Mesenchymal stem cell (in vitro differentiated cells and primary cell): ENCODE data around the gene ABHD3.
A peak's percentile ranks its signal among the peaks of the same experiment; 100 is the strongest.

Source experiments
- DNase-seq: peaks from one replicate; pipeline ENCODE4 v3.0.0-alpha.2; 2013
- H2AFZ ChIP-seq: one replicate; pipeline ENCODE4 v1.6.1; 2013; ENCODE audit warnings: low read depth, mild to moderate bottlenecking, control low read depth, inconsistent platforms, low read length, moderate library complexity
- H2AK5ac ChIP-seq: 2 replicates; pipeline ENCODE4 v1.6.1; 2013; ENCODE audit warnings: low read length, moderate library complexity, mild to moderate bottlenecking, inconsistent platforms; ENCODE audit not compliant: severe bottlenecking
- H2BK120ac ChIP-seq: one replicate; pipeline ENCODE4 v1.6.1; 2013; ENCODE audit warnings: low read depth, mild to moderate bottlenecking, inconsistent platforms, low read length, moderate library complexity
- H2BK12ac ChIP-seq, 2 experiments: one replicate each; pipeline ENCODE4 v1.6.1; 2013; ENCODE audit warnings: inconsistent platforms in 2 of 2, low read length in 2 of 2, mild to moderate bottlenecking in 2 of 2, moderate library complexity in 2 of 2, control low read depth in 1 of 2
- H2BK15ac ChIP-seq: one replicate; pipeline ENCODE4 v1.6.1; 2013; ENCODE audit warnings: mild to moderate bottlenecking, low read depth, inconsistent platforms; ENCODE audit not compliant: poor library complexity, severe bottlenecking
- H2BK5ac ChIP-seq: 2 replicates; pipeline ENCODE4 v1.6.1; 2013; ENCODE audit warnings: low read depth, mild to moderate bottlenecking, low read length, control low read depth, inconsistent platforms; ENCODE audit not compliant: poor library complexity, severe bottlenecking
- H3K14ac ChIP-seq, 2 experiments: one replicate each; pipeline ENCODE4 v1.6.1; 2013; ENCODE audit warnings: inconsistent platforms in 2 of 2, low read length in 2 of 2, control low read depth in 1 of 2, mild to moderate bottlenecking in 1 of 2, moderate library complexity in 1 of 2
- H3K18ac ChIP-seq, 2 experiments: one replicate each; pipeline ENCODE4 v1.6.1; 2013; ENCODE audit warnings: inconsistent platforms in 2 of 2, low read length in 2 of 2, control low read depth in 1 of 2, low read depth in 1 of 2, mild to moderate bottlenecking in 1 of 2
- H3K23ac ChIP-seq, 2 experiments: one replicate each; pipeline ENCODE4 v1.6.1; 2013; ENCODE audit warnings: inconsistent platforms in 2 of 2, low read length in 2 of 2, mild to moderate bottlenecking in 2 of 2, moderate library complexity in 2 of 2, control low read depth in 1 of 2
- H3K27ac ChIP-seq: 2 replicates; pipeline ENCODE4 v1.5.1; 2013; ENCODE audit warnings: mild to moderate bottlenecking, moderate library complexity, low read length, control low read depth, inconsistent platforms; ENCODE audit not compliant: poor library complexity, severe bottlenecking
- H3K27me3 ChIP-seq, 2 experiments: 2 replicates each; pipeline versions ENCODE4 v1.6.1 to v1.7.0; 2013; ENCODE audit warnings: low read length in 2 of 2, mild to moderate bottlenecking in 2 of 2, moderate library complexity in 2 of 2, control low read depth in 1 of 2, inconsistent platforms in 1 of 2; ENCODE audit not compliant: control insufficient read depth in 1 of 2, insufficient read depth in 1 of 2
- H3K36me3 ChIP-seq, 2 experiments: 2 replicates each; pipeline versions ENCODE4 v1.6.1 to v1.7.0; 2013; ENCODE audit warnings: low read length in 2 of 2, control low read depth in 1 of 2, inconsistent platforms in 1 of 2, low read depth in 1 of 2, mild to moderate bottlenecking in 1 of 2; ENCODE audit not compliant: insufficient read depth in 2 of 2, control insufficient read depth in 1 of 2
- H3K4ac ChIP-seq, 2 experiments: one replicate each; pipeline ENCODE4 v1.6.1; 2013; ENCODE audit warnings: inconsistent platforms in 2 of 2, low read length in 2 of 2, mild to moderate bottlenecking in 2 of 2, moderate library complexity in 2 of 2, control low read depth in 1 of 2, low read depth in 1 of 2
- H3K4me1 ChIP-seq: 2 replicates; pipeline ENCODE4 v1.6.1; 2013; ENCODE audit warnings: low read depth, low read length, control low read depth; ENCODE audit not compliant: control insufficient read depth, insufficient read depth
- H3K4me2 ChIP-seq: 2 replicates; pipeline ENCODE4 v1.6.1; 2013; ENCODE audit warnings: low read length, mild to moderate bottlenecking, inconsistent platforms; ENCODE audit not compliant: poor library complexity, severe bottlenecking
- H3K4me3 ChIP-seq, 2 experiments: 2 replicates each; pipeline versions ENCODE4 v1.5.1 to v1.7.0; 2013; ENCODE audit warnings: low read length in 2 of 2, mild to moderate bottlenecking in 2 of 2, control low read depth in 1 of 2, low read depth in 1 of 2; ENCODE audit not compliant: insufficient read depth in 1 of 2
- H3K79me1 ChIP-seq: replicated peaks from 2 replicates; pipeline ENCODE4 v1.6.1; 2013; ENCODE audit warnings: mild to moderate bottlenecking, control low read depth, low read length, inconsistent platforms; ENCODE audit not compliant: poor library complexity, severe bottlenecking
- H3K9ac ChIP-seq: 2 replicates; pipeline ENCODE4 v1.7.0; 2013; ENCODE audit warnings: mild to moderate bottlenecking, low read length, moderate library complexity
- H3K9me3 ChIP-seq: 2 replicates; pipeline ENCODE4 v1.7.0; 2013; ENCODE audit warnings: mild to moderate bottlenecking, low read length; ENCODE audit not compliant: control insufficient read depth
- H4K8ac ChIP-seq: one replicate; pipeline ENCODE4 v1.6.1; 2013; ENCODE audit warnings: inconsistent platforms, mild to moderate bottlenecking, low read length, moderate library complexity
- H4K91ac ChIP-seq: one replicate; pipeline ENCODE4 v1.6.1; 2013; ENCODE audit warnings: mild to moderate bottlenecking, low read length, inconsistent platforms
- WGBS: methylation state at CpG from one replicate; pipeline ENCODE4 v1.1.7; 2013; ENCODE audit warnings: mixed read lengths; 5-methylcytosine and 5-hydroxymethylcytosine counted together

ABHD3 gene

DNA sequence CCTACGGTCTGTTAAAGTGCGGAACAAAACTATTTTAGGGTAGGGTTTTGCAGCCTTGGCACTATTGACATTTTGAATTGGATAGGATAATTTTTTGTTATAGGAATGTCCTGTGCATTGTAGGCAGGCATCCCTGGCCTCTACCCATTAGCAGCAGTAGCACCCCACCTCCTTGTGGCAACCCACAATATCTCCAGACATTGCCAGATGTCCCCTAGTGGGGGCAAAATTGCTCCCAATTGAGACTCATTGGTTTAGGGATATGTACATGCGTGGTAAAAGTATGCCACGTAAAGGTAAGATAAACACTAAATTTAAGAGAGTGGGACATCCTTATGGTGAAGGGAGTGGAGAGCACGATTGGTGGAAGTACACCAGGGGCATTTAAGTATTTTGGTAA, 40.7 kb upstream of the ABHD3 start:
- WGBS = 100% methylated on average over 4 of the region's 5 CpGs
- Histone ChIP-seq H2AFZ (no peak overlapping the region), H4K91ac (no peak overlapping the region), H2BK12ac (no peak overlapping the region), H3K27me3 (no peaks in the 10 kb centered on the region), H2BK5ac (no peak overlapping the region), H3K18ac (peak overlapping the region in 1 of 2 experiments; percentile 24), H4K8ac (no peak overlapping the region), H3K9me3 (no peaks in the 10 kb centered on the region), H2BK15ac (no peak overlapping the region), H3K79me1 (peaks cover 2% of the 10 kb centered on the region), H3K14ac (no peak overlapping the region), H3K9ac (no peak overlapping the region), H3K4me3 (no peak overlapping the region), H2AK5ac (no peak overlapping the region), H2BK120ac (no peak overlapping the region), H3K23ac (no peak overlapping the region), H3K36me3 (no peaks in the 10 kb centered on the region), H3K4ac (no peak overlapping the region), H3K4me1 (peaks cover 5% of the 10 kb centered on the region), H3K27ac (no peak overlapping the region), H3K4me2 (no peak overlapping the region)
- DNase-seq = no peak

DNA sequence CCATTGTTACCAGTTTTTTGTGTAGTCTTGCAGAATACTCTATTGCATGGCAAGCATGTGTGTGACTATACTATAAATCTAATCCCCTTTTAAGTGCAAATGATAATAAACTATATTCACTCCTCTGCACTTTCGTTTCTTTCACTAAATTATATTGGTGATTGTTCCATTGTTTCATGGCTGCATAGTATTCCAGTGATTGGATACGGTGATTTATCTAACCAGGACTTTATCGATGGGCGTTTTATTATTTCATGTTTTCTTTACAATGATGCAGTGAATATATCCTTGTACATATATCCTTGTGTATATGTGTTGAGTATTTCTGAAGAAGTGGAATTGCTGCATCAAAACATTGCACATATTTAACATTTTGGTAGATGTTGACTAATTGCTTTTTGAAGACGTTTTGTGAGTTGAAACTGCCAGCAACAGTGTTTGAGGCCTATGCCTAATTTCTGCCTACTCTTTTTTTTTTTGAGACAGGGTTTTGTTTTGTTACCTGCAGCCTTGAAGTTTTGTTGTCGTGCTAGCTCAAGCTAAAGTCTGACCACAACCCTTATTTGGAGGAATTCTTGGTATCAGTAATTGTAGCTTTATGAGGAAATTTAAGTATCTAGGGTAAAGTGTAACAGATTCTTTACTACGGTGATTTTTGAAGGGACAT, 38.7 kb upstream of the ABHD3 start:
- Histone ChIP-seq H4K91ac (no peak overlapping the region), H3K4me3 (peak overlapping the region in 1 of 2 experiments; percentile 93), H2BK5ac (no peak overlapping the region), H3K14ac (no peak overlapping the region), H3K4me2 (no peak overlapping the region), H2AFZ (no peak overlapping the region), H3K79me1 (peaks cover 2% of the 10 kb centered on the region), H2BK120ac (no peak overlapping the region), H2BK15ac (no peak overlapping the region), H2AK5ac (no peak overlapping the region), H4K8ac (no peak overlapping the region), H3K36me3 (no peaks in the 10 kb centered on the region), H3K9ac (no peak overlapping the region), H3K4ac (no peak overlapping the region), H3K18ac (no peak overlapping the region), H3K23ac (no peak overlapping the region), H3K27ac (no peak overlapping the region), H3K9me3 (no peaks in the 10 kb centered on the region), H2BK12ac (no peak overlapping the region), H3K27me3 (no peaks in the 10 kb centered on the region), H3K4me1 (peaks cover 5% of the 10 kb centered on the region)
- DNase-seq = no peak
- WGBS = 83% methylated on average over 4 of the region's 7 CpGs

DNA sequence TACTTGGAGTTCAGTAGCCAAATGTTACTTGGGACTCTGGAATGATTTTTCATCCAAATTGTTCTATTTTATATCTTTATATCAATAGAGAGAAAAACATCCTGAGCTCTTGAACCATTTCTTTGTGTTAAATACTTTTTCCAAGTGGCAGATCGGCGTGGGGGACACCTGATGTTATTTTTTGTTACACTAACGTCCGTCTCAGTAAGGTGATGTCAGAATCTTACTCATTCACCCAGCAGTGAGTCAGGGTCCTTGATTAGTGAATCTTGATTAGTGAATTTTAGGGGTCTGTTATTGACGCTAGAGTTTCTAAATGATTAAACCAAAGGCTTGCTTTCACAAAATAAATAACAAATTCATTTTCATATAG, 37.7 kb upstream of the ABHD3 start:
- H3K9ac ChIP-seq = peak overlapping the region; percentile 94
- WGBS = 14% methylated on average over 4 of the region's 5 CpGs
- no peaks in the 10 kb centered on the region for H3K36me3 ChIP-seq
- H3K14ac ChIP-seq = no peak overlapping the region
- peak overlapping the region; percentile 95 for H3K4me2 ChIP-seq
- peaks cover 5% of the 10 kb centered on the region for H3K4me1 ChIP-seq
- no peak overlapping the region for H2BK15ac ChIP-seq
- no peak overlapping the region for H4K91ac ChIP-seq
- no peak overlapping the region for H2BK120ac ChIP-seq
- no peak overlapping the region for H3K18ac ChIP-seq
- no peaks in the 10 kb centered on the region for H3K27me3 ChIP-seq
- H2AK5ac ChIP-seq = no peak overlapping the region
- H3K4ac ChIP-seq = no peak overlapping the region
- no peak overlapping the region for H2AFZ ChIP-seq
- no peak overlapping the region for H2BK12ac ChIP-seq
- H4K8ac ChIP-seq = no peak overlapping the region
- peak; percentile 24 for DNase-seq
- no peaks in the 10 kb centered on the region for H3K9me3 ChIP-seq
- peaks cover 2% of the 10 kb centered on the region for H3K79me1 ChIP-seq
- no peak overlapping the region for H3K27ac ChIP-seq
- H2BK5ac ChIP-seq = no peak overlapping the region
- no peak overlapping the region for H3K23ac ChIP-seq
- H3K4me3 ChIP-seq = peak overlapping the region in 1 of 2 experiments; percentile 93

DNA sequence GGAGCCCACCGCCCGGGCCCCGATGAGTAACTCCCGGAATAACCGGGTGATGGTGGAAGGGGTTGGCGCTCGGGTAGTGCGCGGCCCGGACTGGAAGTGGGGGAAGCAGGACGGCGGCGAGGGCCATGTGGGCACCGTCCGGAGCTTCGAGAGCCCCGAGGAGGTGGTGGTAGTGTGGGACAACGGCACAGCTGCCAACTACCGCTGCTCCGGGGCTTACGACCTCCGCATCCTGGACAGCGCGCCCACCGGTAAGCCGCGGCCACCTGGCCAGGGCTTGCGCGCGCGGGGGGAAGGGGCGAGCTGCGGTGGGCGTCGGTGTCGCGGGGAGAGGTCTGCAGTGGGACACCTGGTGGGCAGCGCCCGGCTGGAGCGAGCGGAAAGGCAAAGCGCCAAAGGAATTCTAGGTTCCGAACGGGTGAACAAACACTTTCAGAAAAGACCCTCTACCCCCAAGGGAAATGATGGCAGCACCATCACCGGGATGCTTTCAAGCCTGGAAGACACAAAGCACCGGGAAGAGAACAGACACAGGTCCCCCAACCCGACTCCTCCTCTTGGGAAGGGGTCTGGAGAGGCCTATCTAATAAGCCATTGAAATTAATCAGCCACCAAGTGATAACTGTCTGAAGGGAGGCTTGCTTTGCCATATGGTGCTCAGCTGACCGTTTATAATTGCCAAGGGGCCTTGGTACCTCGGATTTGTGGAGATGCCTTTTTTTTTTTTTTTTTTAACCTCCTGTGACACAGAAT, 37.2 kb upstream of the ABHD3 start:
- H3K4me1 ChIP-seq = peaks cover 5% of the 10 kb centered on the region
- peak overlapping the region; percentile 64 for H4K8ac ChIP-seq
- peak overlapping the region; percentile 96 for H2AFZ ChIP-seq
- peak overlapping the region in 1 of 2 experiments; percentile 83 for H3K23ac ChIP-seq
- peaks cover 2% of the 10 kb centered on the region for H3K79me1 ChIP-seq
- H2BK5ac ChIP-seq = no peak overlapping the region
- H3K4ac ChIP-seq = peak overlapping the region; percentile 64 to 79
- H2BK15ac ChIP-seq = peak overlapping the region; percentile 80
- H2AK5ac ChIP-seq = no peak overlapping the region
- H2BK120ac ChIP-seq = peak overlapping the region; percentile 95
- DNase-seq = peak; percentile 43
- peak overlapping the region in 1 of 2 experiments; percentile 63 for H2BK12ac ChIP-seq
- peak overlapping the region; percentile 94 for H3K9ac ChIP-seq
- H3K36me3 ChIP-seq = no peaks in the 10 kb centered on the region
- H3K14ac ChIP-seq = peak overlapping the region in 1 of 2 experiments; percentile 100
- peak overlapping the region; percentile 95 for H3K4me2 ChIP-seq
- no peak overlapping the region for H3K27ac ChIP-seq
- H3K18ac ChIP-seq = peak overlapping the region; percentile 96 to 100
- peak overlapping the region; percentile 57 for H4K91ac ChIP-seq
- H3K9me3 ChIP-seq = no peaks in the 10 kb centered on the region
- WGBS = under 1% methylated on average over 33 of the region's 49 CpGs
- H3K27me3 ChIP-seq = no peaks in the 10 kb centered on the region
- H3K4me3 ChIP-seq = peak overlapping the region; percentile 78 to 93
